Natural killer cell (primary cell): Measurements from ENCODE around the gene PARVB. TPM values are rescaled to one million over a fixed set of nuclear protein-coding genes. Genes with fewer than 3 reads are reported as not detected.

ENCODE experiments used
- ATAC-seq, 3 donors: fragments of 150-1000 bp in 2 of 3; fragments of 200-7000 bp in 1 of 3; cut with Tn5 transposase; 1 replicate in 1 of 3; 2 replicates in 2 of 3; pipeline ENCODE4 v1.10.0; 2021; ENCODE audit warnings: mild to moderate bottlenecking in 2 of 3, moderate library complexity in 2 of 3
- DNase-seq, 2 donors: peaks; one replicate each; pipeline versions ENCODE4 v3.0.0 to v3.0.0-alpha.2; 2013 to 2021; ENCODE audit warnings: mixed read lengths in 1 of 2
- H3K27ac ChIP-seq: one replicate; pipeline ENCODE4 v1.5.1; 2013; ENCODE audit warnings: mild to moderate bottlenecking, low read length
- H3K27me3 ChIP-seq: one replicate; pipeline ENCODE4 v1.6.1; 2013; ENCODE audit warnings: low read length; ENCODE audit not compliant: control insufficient read depth, insufficient read depth
- H3K36me3 ChIP-seq: one replicate; pipeline ENCODE4 v1.6.1; 2013; ENCODE audit warnings: low read length; ENCODE audit not compliant: control insufficient read depth, insufficient read depth
- H3K4me1 ChIP-seq: one replicate; pipeline ENCODE4 v1.6.1; 2013; ENCODE audit warnings: low read length; ENCODE audit not compliant: control insufficient read depth, insufficient read depth
- H3K4me3 ChIP-seq: one replicate; pipeline ENCODE4 v1.5.1; 2013; ENCODE audit warnings: low read length
- H3K9me3 ChIP-seq: one replicate; pipeline ENCODE4 v1.6.1; 2013; ENCODE audit warnings: low read length; ENCODE audit not compliant: control insufficient read depth, insufficient read depth
- H3K27ac Mint-ChIP-seq, 2 donors: one replicate each; pipeline ENCODE4 v1.8.0; 2022; ENCODE audit warnings: mild to moderate bottlenecking in 2 of 2, mixed read lengths in 2 of 2, moderate library complexity in 1 of 2
- H3K27me3 Mint-ChIP-seq, 2 donors: one replicate each; pipeline ENCODE4 v1.8.0; 2022; ENCODE audit warnings: low read depth in 2 of 2, mixed read lengths in 2 of 2
- H3K36me3 Mint-ChIP-seq: one replicate; pipeline ENCODE4 v1.8.0; 2022; ENCODE audit warnings: mixed read lengths
- H3K4me1 Mint-ChIP-seq, 2 donors: one replicate each; pipeline ENCODE4 v1.8.0; 2022; ENCODE audit warnings: mixed read lengths in 2 of 2
- H3K4me3 Mint-ChIP-seq: one replicate; pipeline ENCODE4 v1.8.0; 2022; ENCODE audit warnings: mild to moderate bottlenecking, moderate library complexity, mixed read lengths
- H3K9me3 Mint-ChIP-seq, 2 donors: one replicate each; pipeline ENCODE4 v1.8.0; 2022; ENCODE audit warnings: mixed read lengths in 2 of 2
- CTCF ChIP-seq: fragments of 200-600 bp; IDR thresholded peaks from one replicate; pipeline ENCODE4 v1.8.0; 2022; ENCODE audit warnings: antibody characterized with exemption
- WGBS: methylation state at CpG from one replicate; pipeline ENCODE4 v1.1.7; 2013; ENCODE audit warnings: missing lambda C conversion rate; ENCODE audit not compliant: insufficient coverage; 5-methylcytosine and 5-hydroxymethylcytosine counted together
- intact Hi-C: fragments of 100-400 bp; cut with micrococcal nuclease; formaldehyde crosslinking; loops from one replicate; pipeline ENCODE4 v1.14.2; 2022
- total RNA-seq, 4 donors: library from RNA; stranded (reverse); fragments of 120-200 nt in 1 of 4; gene quantifications; one replicate each; pipeline versions ENCODE4 v1.2.3 to v1.2.4, GENCODE V29; 2013 to 2022

PARVB gene
- total RNA-seq, 3 donors from 2014 or later (not counting 1 experiment from before 2014, with no cell fraction given) = 2.9 to 12.5 (median 8.1) TPM

- Mint-ChIP-seq H3K27me3 (no peaks in the 10 kb centered on the region), H3K4me3 (no peak overlapping the region), H3K4me1 (peaks cover 27 to 35% of the 10 kb centered on the region in 2 donors), H3K36me3 (peaks cover 22% of the 10 kb centered on the region), H3K9me3 (peaks cover 3 to 11% of the 10 kb centered on the region in 2 donors), H3K27ac (no peak overlapping the region)
- H3K27me3 ChIP-seq = no peaks in the 10 kb centered on the region
- H3K27ac ChIP-seq = no peak overlapping the region
- no peak for TF ChIP-seq CTCF
- intact Hi-C loops = no loop called here
- DNase-seq = no peak
- no peak for ATAC-seq
- no peaks in the 10 kb centered on the region for H3K9me3 ChIP-seq
- H3K36me3 ChIP-seq = peaks cover 8% of the 10 kb centered on the region
- H3K4me1 ChIP-seq = peaks cover 6% of the 10 kb centered on the region
- no peak overlapping the region for H3K4me3 ChIP-seq
- 96% methylated on average over 9 of the region's 9 CpGs for WGBS
Measured at GRCh38 chr22:44206330-44206645, 182.2 kb downstream of the PARVB start.

- H3K4me3 ChIP-seq = no peak overlapping the region
- 94% methylated on average over 8 of the region's 8 CpGs for WGBS
- Mint-ChIP-seq H3K27me3 (no peaks in the 10 kb centered on the region), H3K9me3 (peaks cover 3 to 11% of the 10 kb centered on the region in 2 donors), H3K27ac (peak overlapping the region in 1 of 2 donors; percentile 59), H3K4me1 (peaks cover 29 to 37% of the 10 kb centered on the region in 2 donors), H3K36me3 (peaks cover 22% of the 10 kb centered on the region), H3K4me3 (no peak overlapping the region)
- H3K27ac ChIP-seq = no peak overlapping the region
- ATAC-seq (no peak), DNase-seq (no peak)
- no peak for TF ChIP-seq CTCF
- peaks cover 6% of the 10 kb centered on the region for H3K4me1 ChIP-seq
- peaks cover 6% of the 10 kb centered on the region for H3K36me3 ChIP-seq
- no peaks in the 10 kb centered on the region for H3K9me3 ChIP-seq
- intact Hi-C loops = no loop called here
- no peaks in the 10 kb centered on the region for H3K27me3 ChIP-seq
Measured at GRCh38 chr22:44206696-44207095, 182.6 kb downstream of the PARVB start.

GRCh38 chr22:44207173-44207980 lies 183.3 kb downstream of the PARVB start:
- no peak for TF ChIP-seq CTCF
- H3K27ac Mint-ChIP-seq = peak overlapping the region; percentile 59 to 81
- no peak overlapping the region for H3K27ac ChIP-seq
- no peak overlapping the region for H3K4me3 Mint-ChIP-seq
- peaks cover 6% of the 10 kb centered on the region for H3K4me1 ChIP-seq
- peaks cover 22% of the 10 kb centered on the region for H3K36me3 Mint-ChIP-seq
- ATAC-seq (no peak), DNase-seq (no peak)
- H3K9me3 Mint-ChIP-seq = peaks cover 3 to 11% of the 10 kb centered on the region in 2 donors
- WGBS = 82% methylated on average over 15 of the region's 16 CpGs
- no peaks in the 10 kb centered on the region for H3K27me3 ChIP-seq
- H3K4me3 ChIP-seq = no peak overlapping the region
- H3K27me3 Mint-ChIP-seq = no peaks in the 10 kb centered on the region
- no peaks in the 10 kb centered on the region for H3K9me3 ChIP-seq
- H3K4me1 Mint-ChIP-seq = peaks cover 29 to 40% of the 10 kb centered on the region in 2 donors
- intact Hi-C loops = no loop called here
- H3K36me3 ChIP-seq = peaks cover 6% of the 10 kb centered on the region

GRCh38 chr22:44207981-44208317 lies 183.8 kb downstream of the PARVB start:
- WGBS = 95% methylated on average over 3 of the region's 4 CpGs
- Mint-ChIP-seq H3K27ac (peak overlapping the region; percentile 59 to 81), H3K36me3 (peaks cover 18% of the 10 kb centered on the region), H3K9me3 (peaks cover 3 to 11% of the 10 kb centered on the region in 2 donors), H3K4me3 (peak overlapping the region; percentile 31), H3K4me1 (peaks cover 29 to 40% of the 10 kb centered on the region in 2 donors), H3K27me3 (no peaks in the 10 kb centered on the region)
- ATAC-seq = no peak
- H3K27ac ChIP-seq = no peak overlapping the region
- intact Hi-C loops = no loop called here
- peaks cover 6% of the 10 kb centered on the region for H3K36me3 ChIP-seq
- no peak for TF ChIP-seq CTCF
- no peaks in the 10 kb centered on the region for H3K27me3 ChIP-seq
- no peak overlapping the region for H3K4me3 ChIP-seq
- H3K9me3 ChIP-seq = no peaks in the 10 kb centered on the region
- peaks cover 6% of the 10 kb centered on the region for H3K4me1 ChIP-seq
- DNase-seq = no peak
